ENCODE results near the gene PDZRN3. TPM values are rescaled to one million over a fixed set of nuclear protein-coding genes. Genes with fewer than 3 reads are reported as not detected.

Gene PDZRN3
- total RNA-seq, 1 donor from 2014 or later = 19.8 TPM

- Mint-ChIP-seq H3K36me3 (ENCODE audit: low read depth, unreplicated experiment) (peaks cover 1% of the 10 kb centered on the region), H3K27ac (ENCODE audit: unreplicated experiment) (peak overlapping the region; percentile 63), H3K9me3 (ENCODE audit: unreplicated experiment) (no peaks in the 10 kb centered on the region), H3K27me3 (ENCODE audit: low read depth, unreplicated experiment) (no peaks in the 10 kb centered on the region), H3K4me1 (ENCODE audit: low read depth, unreplicated experiment) (peaks cover 34% of the 10 kb centered on the region), H3K4me3 (ENCODE audit: unreplicated experiment) (no peak overlapping the region)
- DNase-seq (ENCODE audit: low read depth) (peak; percentile 57), FAIRE-seq (peak; percentile 47)
- Histone ChIP-seq H4K20me1 (ENCODE audit: insufficient read depth, low read length) (no peaks in the 10 kb centered on the region), H3K9me3 (ENCODE audit: insufficient read depth, low read depth, low read length) (no peaks in the 10 kb centered on the region), H3K9ac (ENCODE audit: low read length) (no peak overlapping the region), H3K27me3 (ENCODE audit: insufficient read depth, low read length) (no peaks in the 10 kb centered on the region), H3K4me1 (ENCODE audit: insufficient read depth, low read length) (peaks cover 18% of the 10 kb centered on the region), H3K79me2 (ENCODE audit: insufficient read depth, low read length) (no peaks in the 10 kb centered on the region), H3K36me3 (ENCODE audit: insufficient read depth, low read length) (no peaks in the 10 kb centered on the region), H2AFZ (ENCODE audit: low read depth, low read length) (no peak overlapping the region), H3K4me3 (ENCODE audit: insufficient read depth, low read depth, low read length) (no peak overlapping the region), H3K4me2 (ENCODE audit: low read length) (peak overlapping the region; percentile 12), H3K27ac (ENCODE audit: low read depth, low read length) (peak overlapping the region; percentile 62)
- TF ChIP-seq EZH2 (IDR thresholded peaks at IDR 0.05; ENCODE audit: insufficient read depth, low read length) = no peak
- no peak for TF ChIP-seq CTCF (IDR thresholded peaks at IDR 0.05; ENCODE audit: insufficient read depth, low read depth, low read length)
These were observed 125.0 kb downstream of the PDZRN3 start for GRCh38 chr3:73499787-73500186.

DNA sequence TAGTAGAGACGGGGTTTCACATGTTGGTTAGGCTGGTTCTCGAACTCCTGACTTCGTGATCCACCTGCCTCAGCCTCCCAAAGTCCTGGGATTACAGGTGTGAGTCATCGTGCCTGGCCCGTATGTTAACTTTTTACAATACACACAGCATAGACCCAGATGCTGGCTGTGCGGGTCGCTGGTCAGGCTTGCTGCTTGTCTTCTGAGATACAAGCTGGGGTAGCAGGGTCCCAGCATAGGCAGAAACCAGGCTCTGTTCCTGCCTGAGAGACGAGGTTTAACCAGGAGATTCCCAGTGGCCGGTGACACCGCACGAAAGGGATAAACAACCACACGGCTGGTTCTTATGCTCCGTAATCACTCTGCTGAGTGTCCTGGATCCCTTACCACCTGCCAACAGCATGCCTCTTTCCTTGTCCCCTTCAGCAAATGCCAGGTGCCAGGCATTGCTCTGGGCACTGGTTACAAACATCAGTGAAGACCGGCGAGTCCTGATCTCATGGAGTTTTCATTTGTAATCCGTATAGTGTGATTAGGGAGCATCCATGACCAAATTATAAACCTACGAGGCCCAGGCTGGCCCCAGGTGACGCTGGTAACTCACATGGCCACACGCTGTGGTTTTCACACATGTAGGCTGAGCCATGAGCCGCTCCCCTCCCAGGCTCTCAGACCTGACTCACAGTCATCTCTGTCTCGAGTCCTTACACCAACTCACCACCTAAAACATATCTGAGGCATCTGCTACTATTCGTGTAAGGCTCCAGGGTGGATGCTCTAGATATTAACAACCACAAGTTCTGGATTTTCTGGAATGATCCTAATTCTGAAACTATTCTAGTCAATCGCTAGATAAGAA lies 125.7 kb downstream of the PDZRN3 start:
- H3K9ac ChIP-seq (ENCODE audit: low read length) = no peak overlapping the region
- Mint-ChIP-seq H3K9me3 (ENCODE audit: unreplicated experiment) (no peaks in the 10 kb centered on the region), H3K36me3 (ENCODE audit: low read depth, unreplicated experiment) (peaks cover 1% of the 10 kb centered on the region), H3K27me3 (ENCODE audit: low read depth, unreplicated experiment) (no peaks in the 10 kb centered on the region), H3K4me3 (ENCODE audit: unreplicated experiment) (no peak overlapping the region), H3K27ac (ENCODE audit: unreplicated experiment) (no peak overlapping the region), H3K4me1 (ENCODE audit: low read depth, unreplicated experiment) (peaks cover 34% of the 10 kb centered on the region)
- no peaks in the 10 kb centered on the region for H3K79me2 ChIP-seq (ENCODE audit: insufficient read depth, low read length)
- no peak overlapping the region for H2AFZ ChIP-seq (ENCODE audit: low read depth, low read length)
- H4K20me1 ChIP-seq (ENCODE audit: insufficient read depth, low read length) = no peaks in the 10 kb centered on the region
- H3K4me2 ChIP-seq (ENCODE audit: low read length) = peak overlapping the region; percentile 12
- H3K4me1 ChIP-seq (ENCODE audit: insufficient read depth, low read length) = peaks cover 25% of the 10 kb centered on the region
- TF ChIP-seq CTCF (IDR thresholded peaks at IDR 0.05; ENCODE audit: insufficient read depth, low read depth, low read length) (no peak), EZH2 (IDR thresholded peaks at IDR 0.05; ENCODE audit: insufficient read depth, low read length) (no peak)
- no peaks in the 10 kb centered on the region for H3K36me3 ChIP-seq (ENCODE audit: insufficient read depth, low read length)
- no peak for FAIRE-seq
- DNase-seq (ENCODE audit: low read depth) = peak; percentile 63
- no peaks in the 10 kb centered on the region for H3K9me3 ChIP-seq (ENCODE audit: insufficient read depth, low read depth, low read length)
- no peak overlapping the region for H3K4me3 ChIP-seq (ENCODE audit: insufficient read depth, low read depth, low read length)
- H3K27ac ChIP-seq (ENCODE audit: low read depth, low read length) = peak overlapping the region; percentile 62
- no peaks in the 10 kb centered on the region for H3K27me3 ChIP-seq (ENCODE audit: insufficient read depth, low read length)

All from astrocyte (in vitro differentiated cells and primary cell).